Astrocyte of the spinal cord (primary cell): ENCODE data around the gene NKAPD1.

Experiments used
- DNase-seq: peaks from one replicate; pipeline ENCODE4 v3.0.0; 2011; ENCODE audit warnings: low read depth, low spot score
- H3K4me3 ChIP-seq: 2 replicates; pipeline ENCODE4 v1.5.1; 2011; ENCODE audit warnings: low read depth, mild to moderate bottlenecking, low read length, moderate library complexity
- in situ Hi-C: cut with HindIII; loops from 2 replicates; pipeline ENCODE4 v1.10.0; 2017; ENCODE audit warnings: low sequenced_read_pairs
- TF ChIP-seq, protein P1 (sequence below): IDR thresholded peaks from 2 replicates; pipeline ENCODE4 v1.5.1; 2012; ENCODE audit warnings: low read depth, mild to moderate bottlenecking, low read length, inconsistent platforms

Gene NKAPD1

DNA sequence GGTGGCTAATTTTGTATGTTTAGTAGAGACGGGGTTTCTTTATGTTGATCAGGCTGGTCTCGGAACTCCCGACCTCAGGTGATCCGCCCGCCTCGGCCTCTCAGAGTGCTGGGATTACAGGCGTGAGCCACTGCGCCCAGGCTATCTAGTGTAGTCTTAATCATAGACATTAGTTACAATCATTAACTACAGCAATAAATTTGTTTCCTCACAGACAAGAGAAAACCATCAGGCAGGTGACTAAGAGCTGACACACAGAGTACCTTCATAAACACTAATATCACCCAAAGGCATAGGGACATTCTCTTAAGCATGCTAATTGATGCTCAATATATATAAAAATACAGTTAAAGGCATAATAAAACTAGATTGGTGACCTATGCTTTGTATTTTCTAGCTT is 32.0 kb downstream of the NKAPD1 start:
- no peak for DNase-seq
- TF ChIP-seq, protein P1, sequence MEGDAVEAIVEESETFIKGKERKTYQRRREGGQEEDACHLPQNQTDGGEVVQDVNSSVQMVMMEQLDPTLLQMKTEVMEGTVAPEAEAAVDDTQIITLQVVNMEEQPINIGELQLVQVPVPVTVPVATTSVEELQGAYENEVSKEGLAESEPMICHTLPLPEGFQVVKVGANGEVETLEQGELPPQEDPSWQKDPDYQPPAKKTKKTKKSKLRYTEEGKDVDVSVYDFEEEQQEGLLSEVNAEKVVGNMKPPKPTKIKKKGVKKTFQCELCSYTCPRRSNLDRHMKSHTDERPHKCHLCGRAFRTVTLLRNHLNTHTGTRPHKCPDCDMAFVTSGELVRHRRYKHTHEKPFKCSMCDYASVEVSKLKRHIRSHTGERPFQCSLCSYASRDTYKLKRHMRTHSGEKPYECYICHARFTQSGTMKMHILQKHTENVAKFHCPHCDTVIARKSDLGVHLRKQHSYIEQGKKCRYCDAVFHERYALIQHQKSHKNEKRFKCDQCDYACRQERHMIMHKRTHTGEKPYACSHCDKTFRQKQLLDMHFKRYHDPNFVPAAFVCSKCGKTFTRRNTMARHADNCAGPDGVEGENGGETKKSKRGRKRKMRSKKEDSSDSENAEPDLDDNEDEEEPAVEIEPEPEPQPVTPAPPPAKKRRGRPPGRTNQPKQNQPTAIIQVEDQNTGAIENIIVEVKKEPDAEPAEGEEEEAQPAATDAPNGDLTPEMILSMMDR, result no peak
- H3K4me3 ChIP-seq, result no peak overlapping the region
- in situ Hi-C loops, result no loop called here

DNA sequence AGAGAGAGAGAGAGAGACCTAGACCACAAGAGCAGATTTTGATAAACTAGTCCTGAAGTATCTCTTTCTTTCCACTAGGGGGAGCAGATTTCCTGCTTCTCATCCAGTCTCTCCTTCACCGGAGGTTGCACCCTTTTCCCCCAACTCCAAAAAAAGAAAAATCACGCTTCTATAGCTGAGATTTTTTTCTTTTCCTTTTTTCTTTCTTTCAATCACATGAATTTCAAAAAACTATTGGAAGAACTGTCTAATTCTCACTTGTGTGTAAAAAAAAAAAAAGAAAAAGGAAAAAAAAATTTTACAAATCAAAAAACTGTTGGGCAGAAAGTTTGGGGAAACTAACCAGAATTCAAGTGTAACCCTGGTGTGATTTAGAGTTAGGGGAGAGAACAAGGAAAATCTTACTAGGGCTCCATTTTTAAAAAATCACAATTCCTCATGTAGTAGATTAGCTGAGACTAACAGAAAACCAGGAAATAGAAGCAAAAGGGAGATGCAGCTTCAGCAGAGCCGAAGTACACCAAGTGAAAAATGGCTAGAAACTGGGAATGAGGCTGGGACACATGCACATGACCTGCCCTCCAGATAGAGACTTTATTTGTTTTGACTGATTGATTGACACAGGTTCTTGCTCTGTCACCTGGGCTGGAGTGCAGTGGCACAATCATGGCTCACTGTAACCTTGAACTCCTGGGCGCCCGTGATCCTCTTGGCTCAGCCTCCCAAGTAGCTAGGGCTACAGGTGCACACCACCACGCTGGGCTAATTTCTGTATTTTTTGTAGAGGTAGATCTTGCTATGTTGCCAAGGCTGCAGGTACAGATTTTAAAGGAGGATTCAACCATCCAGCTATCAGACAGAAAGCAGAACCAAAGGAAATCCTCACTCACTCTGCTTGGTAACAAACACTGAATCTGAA is 39.7 kb downstream of the NKAPD1 start:
- DNase-seq, result peak; percentile 61
- H3K4me3 ChIP-seq, result no peak overlapping the region
- TF ChIP-seq, protein P1, result peak; percentile 71
- in situ Hi-C loops, result no loop called here

DNA sequence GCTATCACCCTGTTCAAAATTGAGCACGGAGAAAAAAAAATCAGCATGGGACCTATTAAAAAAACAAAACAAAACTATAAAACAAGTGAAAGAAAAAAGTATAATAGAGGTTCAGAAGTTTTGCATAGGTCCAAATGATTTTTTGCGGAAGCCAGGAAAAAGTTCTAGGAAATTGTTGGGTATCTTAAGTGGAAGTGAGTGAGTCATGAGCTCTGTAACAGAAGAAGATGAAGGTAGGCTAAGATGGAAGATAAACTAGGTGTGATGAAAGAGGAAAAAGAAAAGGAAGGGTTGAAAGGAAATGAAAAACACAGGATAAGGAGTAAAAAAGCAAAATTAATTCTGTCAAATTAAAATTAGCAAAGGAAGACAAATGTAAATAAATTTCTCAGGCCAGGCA is 40.4 kb downstream of the NKAPD1 start:
- no peak for DNase-seq
- in situ Hi-C loops, result no loop called here
- no peak overlapping the region for H3K4me3 ChIP-seq
- TF ChIP-seq, protein P1, result no peak

DNA sequence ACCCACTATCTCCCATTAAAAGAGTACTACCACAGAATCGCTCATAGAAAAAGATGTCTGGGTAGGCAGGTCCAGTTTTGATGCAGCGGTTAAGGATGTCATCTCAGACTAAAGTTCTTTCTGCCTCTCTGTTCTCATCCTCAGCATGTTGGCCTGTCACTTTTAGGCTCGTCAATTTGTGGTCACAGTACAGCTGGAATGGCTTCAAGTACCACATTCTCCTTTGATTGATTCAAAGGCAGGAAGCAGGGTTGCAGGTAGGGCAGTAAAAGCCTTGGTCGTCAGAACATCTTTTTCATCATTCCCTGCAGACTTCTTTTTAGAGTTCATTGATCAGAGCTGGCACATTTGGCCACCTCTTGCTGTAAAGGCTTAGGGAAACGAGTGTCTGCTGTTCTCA is 41.3 kb downstream of the NKAPD1 start:
- in situ Hi-C loops, result no loop called here
- H3K4me3 ChIP-seq, result no peak overlapping the region
- TF ChIP-seq, protein P1, result no peak
- DNase-seq, result no peak

DNA sequence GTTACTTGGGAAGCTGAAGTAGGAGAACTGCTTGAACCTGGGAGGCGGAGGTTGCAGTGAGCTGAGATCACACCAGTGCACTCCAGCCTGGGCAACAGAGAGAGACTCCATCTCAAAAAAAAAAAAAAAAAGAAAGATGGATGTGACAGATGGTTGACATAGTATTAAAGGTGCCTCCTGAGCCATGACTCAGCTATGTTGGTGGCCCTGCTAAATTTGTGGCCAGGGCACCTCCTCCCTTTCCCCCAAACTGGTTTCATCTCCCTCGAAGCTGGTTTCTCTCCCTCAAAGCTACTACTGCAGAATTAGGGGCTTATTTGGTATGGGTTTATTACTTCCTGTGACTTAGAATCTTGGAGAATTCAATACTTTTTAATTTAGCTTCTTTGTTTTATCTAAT is 44.1 kb downstream of the NKAPD1 start:
- TF ChIP-seq, protein P1, result no peak
- H3K4me3 ChIP-seq, result no peak overlapping the region
- DNase-seq, result no peak
- in situ Hi-C loops, result no loop called here

DNA sequence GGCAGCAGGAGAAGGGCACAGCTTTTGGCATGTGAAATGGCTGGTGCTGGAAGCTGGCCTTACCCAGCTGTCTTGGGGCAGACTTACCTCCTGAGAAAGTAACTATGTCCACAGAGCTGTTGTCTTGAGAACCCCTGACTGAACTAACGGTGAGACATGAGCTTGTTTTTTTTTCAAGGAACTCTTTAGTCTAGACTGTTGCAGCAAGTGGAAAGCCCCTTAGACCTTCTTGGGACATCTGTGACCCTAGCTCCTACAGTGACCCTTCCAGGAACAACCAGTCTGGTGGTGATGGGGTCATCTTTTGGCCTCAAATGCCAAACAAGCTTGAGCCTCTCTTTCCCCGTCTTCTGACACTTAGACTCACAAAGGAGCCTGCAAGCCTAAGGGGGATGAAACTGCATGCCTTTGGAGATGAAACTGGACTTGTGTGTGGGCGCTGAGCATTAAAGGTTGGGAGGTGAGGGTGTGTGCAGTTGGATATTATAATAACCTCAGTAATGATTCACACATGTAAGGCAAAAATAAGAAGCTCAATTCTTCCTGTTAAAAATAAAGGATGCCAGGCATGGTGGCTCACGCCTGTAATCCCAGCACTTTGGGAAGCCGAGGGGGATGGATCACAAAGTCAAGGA is 48.0 kb downstream of the NKAPD1 start:
- TF ChIP-seq, protein P1, result no peak
- DNase-seq, result no peak
- in situ Hi-C loops, result no loop called here
- no peak overlapping the region for H3K4me3 ChIP-seq
